NCI-H69 (cell line): Measurements from ENCODE around the gene IFNK.

Experiments used
- DNase-seq: peaks from one replicate; lab custom pipeline; 2025; lab: John Stamatoyannopoulos, UW

The IFNK gene

DNA sequence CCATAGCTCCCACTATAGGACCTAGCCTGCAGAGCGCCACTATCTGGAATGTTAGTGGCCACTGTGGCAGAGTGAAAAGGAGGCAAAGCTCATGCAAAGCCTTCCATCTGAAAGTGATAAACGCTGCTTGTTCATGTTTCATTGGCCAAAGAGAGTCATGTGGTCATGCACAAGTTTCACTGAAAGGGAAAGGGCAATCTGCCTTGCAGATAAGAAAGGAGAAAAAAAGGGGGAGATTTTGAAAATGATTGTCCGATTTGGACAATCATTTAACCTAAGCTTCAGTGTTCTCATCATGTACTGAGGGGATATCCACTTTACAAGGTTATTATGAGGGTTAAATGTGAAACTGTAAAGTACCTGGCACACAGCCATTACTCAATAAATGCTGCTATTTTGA is 14.6 kb downstream of the IFNK start:
- no peak for DNase-seq

- DNase-seq: no peak
Observed at GRCh38 chr9:27539479-27540441, 15.7 kb downstream of the IFNK start.

GRCh38 chr9:27540502-27540901 is 16.4 kb downstream of the IFNK start:
- no peak for DNase-seq

DNA sequence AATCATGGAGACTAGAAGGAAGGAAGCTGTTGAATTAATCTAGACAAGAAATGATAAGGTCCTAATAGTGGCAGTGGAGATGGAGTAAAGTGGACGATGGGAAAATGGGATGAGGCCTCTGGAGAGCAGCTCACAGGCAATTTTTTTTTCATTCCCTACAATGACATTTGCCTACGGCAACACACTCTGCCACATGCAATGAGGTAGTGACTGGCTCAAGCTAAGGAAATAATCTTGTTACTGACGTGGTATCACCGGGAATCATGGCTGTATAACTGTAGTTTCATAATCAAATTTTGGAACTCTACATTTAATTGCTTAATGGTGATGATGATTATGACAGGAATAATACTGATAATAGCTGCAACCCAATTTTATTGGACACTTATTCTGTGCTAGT is 17.6 kb downstream of the IFNK start:
- DNase-seq: no peak

GRCh38 chr9:27542508-27542907 is 18.4 kb downstream of the IFNK start:
- peak; percentile 46 for DNase-seq

DNA sequence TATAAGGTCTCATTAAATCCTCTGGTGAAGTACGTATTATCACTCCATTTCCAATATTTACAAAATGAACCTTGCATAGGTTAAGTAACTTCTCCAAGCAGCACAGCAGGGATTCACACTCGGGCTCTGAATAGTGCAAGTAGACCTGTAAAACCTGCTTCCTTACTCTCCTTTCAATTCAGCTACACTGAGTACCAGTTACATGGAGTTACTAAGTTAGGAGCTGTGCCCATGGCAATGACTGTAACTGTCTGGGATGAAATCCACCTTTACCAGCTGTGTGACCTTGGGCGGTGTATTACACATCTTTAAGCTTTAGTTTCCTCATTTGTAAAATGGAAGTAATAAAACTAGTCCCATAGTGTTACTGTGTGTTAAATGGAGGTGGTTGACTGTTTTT is 21.4 kb downstream of the IFNK start:
- DNase-seq: no peak

GRCh38 chr9:27548055-27548741 is 24.1 kb downstream of the IFNK start:
- peak; percentile 60 for DNase-seq

- DNase-seq: no peak
Observed at GRCh38 chr9:27549196-27549755, 25.2 kb downstream of the IFNK start.

GRCh38 chr9:27554712-27555111 is 30.6 kb downstream of the IFNK start:
- DNase-seq: no peak

DNA sequence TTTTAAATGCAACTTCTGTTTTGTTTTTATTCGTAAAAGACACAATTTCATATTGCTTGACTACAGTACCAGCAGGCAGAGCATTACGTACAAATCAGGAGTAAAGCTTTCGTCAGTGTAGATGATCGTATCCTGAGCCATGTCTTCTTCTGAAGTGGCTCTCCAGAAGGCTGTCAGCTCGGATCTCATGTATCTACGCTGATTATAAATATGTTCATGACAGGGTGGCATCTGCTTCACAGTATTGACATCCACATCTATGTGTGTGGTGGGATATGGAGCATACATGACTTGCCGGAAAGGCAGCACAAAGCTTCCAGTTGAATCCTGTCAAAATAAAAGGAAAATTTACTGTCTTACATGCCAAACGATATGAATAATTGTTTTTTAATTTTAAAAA is 32.4 kb downstream of the IFNK start:
- DNase-seq: no peak

GRCh38 chr9:27558307-27558706 is 34.2 kb downstream of the IFNK start:
- DNase-seq: no peak

GRCh38 chr9:27560457-27560856 is 36.4 kb downstream of the IFNK start:
- no peak for DNase-seq

DNA sequence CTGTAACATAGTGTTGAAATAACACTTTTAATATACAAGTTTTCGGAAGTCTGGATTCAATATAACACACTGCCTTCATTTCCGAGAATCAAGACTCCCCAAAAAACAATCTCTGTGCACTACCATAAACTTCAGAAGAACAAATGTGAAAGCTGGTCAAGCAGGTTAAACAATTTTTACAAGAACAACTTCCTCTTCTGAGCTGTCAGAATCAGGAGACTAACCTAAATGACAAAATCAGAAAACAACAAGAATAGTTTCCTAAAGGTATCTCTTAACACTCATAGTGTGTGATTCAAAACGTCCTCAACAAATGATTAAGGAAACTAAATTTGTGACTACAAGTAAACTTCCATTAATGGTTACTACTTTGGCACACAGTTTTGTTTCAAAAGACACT is 37.6 kb downstream of the IFNK start:
- no peak for DNase-seq

- DNase-seq: no peak
Observed at GRCh38 chr9:27563738-27564430, 39.8 kb downstream of the IFNK start.

DNA sequence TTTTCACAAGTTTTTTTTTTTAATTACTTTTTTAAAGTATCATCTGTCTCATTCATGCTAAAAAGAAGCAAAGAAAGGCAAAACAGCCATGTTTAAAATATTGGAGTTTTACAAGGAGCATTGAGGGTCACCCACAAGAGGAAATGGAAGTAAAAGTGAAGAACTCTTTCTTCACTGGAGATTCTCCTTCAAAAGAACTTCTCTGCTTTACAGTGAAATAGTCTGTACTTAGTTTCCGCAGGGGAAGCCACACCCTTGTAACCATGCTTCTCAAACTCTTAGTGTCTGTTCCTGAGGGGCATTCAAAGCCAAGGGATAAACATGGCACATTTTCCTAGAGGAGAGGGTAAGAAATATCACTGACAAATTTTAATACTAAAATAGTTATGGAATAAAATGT is 40.6 kb downstream of the IFNK start:
- DNase-seq: no peak

DNA sequence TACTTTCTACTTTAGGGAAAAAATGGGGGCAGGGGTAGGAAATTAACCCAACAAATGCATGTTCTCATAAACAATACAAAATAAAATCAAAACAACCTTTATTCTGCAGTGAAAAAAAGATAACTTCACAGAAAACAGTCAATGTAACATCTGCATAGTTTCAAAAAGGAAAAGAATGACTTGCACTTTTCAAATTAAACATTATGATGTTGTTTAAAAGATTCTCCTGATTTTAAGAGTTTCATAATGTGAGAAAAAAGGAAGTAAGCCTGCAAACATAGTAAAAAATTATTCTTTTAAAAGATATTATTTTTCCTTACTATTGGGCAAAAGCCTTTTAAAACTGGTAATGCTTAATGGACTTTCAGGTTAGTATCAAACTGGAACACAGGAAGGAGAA is 41.6 kb downstream of the IFNK start:
- no peak for DNase-seq

DNA sequence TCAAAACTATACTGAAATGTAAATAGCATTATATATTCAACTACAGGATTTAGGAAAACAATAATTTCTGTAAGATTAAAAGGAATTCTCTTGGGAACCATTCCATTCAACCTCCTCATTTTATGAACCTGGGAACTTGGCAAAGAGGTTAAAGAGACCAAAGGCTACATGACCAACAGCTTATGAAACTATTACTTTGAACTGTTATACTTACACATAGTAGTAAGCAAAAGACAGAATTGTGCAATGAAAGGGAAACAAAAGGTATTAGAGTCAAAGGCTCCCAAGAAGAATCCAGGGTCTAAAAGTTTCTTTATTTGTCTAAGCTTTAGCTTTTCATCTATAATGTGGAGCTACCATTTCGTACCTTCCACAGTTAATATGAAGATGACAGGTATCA is 42.0 kb downstream of the IFNK start:
- no peak for DNase-seq

DNA sequence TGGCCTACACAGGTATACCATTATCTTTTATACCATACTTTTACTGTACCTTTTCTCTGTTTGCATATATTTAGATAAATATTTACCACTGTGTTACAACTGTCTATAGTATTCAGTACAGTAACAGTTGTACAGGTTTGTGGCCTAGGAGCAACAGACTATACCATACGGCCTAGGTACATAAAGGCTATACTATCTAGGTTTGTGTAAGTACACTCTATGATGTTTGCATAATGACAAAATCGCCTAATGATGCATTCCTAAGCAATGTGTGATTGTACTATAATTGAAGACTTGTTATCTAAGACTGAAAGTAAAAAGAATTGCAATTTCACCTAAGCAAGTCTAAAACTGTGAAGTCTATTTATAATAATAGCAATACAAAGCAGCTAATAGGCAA is 45.3 kb downstream of the IFNK start:
- peak; percentile 84 for DNase-seq

DNA sequence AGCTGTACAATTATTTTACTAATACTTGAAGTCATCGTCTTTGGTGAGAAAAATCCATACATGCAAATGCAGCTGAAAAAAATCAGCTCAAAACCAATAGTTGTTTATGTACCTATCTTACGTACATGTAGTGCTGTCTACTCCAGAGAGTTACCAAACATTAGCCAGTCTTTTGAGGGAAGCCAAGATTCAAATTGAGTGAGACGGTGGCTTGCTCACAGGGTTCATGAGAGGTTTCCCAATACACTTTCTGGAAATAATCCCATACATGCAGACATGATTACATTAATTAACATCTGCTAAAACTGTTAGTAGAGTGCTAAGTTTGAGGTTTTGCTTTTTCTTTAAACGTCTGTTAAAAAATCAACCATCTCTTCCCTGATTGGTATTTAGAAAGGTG is 46.9 kb downstream of the IFNK start:
- no peak for DNase-seq

GRCh38 chr9:27572061-27572460 is 48.0 kb downstream of the IFNK start:
- peak; percentile 33 for DNase-seq

GRCh38 chr9:27572566-27572917 is 48.5 kb downstream of the IFNK start:
- peak; percentile 74 for DNase-seq

GRCh38 chr9:27572918-27573633 is 49.0 kb downstream of the IFNK start, which contains the start of gene C9orf72:
Gene C9orf72, minus strand, starts transcription at chr9:27573481. Its CDS starts 6,361 bp downstream, at chr9:27567120.
- peak; percentile 93 for DNase-seq
